ENCODE data around the gene RNU6-1.

DNA sequence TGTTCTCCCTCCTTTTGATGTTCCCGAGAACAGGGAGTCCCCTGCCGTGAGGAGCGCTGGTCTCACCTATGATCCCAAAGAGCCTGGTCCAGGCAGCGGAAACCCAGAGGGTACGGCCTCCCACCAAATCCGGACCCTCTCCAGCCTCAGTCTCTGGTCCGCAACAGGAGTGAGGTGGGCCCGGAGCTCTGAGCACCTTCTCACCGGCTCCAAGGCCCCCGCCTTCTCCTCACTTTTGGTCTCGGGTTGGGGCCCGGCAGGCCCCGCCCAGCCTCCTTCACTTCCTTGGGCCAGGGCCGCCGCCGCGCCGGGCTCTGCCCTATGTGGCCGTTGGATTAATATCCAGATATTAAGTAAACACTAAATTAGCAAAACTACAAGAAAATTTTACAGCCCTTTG, 20.2 kb downstream of the RNU6-1 start:
- TF ChIP-seq CEBPB (IDR thresholded peaks at IDR 0.05) = no peak
- TF ChIP-seq, protein P1, sequence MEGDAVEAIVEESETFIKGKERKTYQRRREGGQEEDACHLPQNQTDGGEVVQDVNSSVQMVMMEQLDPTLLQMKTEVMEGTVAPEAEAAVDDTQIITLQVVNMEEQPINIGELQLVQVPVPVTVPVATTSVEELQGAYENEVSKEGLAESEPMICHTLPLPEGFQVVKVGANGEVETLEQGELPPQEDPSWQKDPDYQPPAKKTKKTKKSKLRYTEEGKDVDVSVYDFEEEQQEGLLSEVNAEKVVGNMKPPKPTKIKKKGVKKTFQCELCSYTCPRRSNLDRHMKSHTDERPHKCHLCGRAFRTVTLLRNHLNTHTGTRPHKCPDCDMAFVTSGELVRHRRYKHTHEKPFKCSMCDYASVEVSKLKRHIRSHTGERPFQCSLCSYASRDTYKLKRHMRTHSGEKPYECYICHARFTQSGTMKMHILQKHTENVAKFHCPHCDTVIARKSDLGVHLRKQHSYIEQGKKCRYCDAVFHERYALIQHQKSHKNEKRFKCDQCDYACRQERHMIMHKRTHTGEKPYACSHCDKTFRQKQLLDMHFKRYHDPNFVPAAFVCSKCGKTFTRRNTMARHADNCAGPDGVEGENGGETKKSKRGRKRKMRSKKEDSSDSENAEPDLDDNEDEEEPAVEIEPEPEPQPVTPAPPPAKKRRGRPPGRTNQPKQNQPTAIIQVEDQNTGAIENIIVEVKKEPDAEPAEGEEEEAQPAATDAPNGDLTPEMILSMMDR (IDR thresholded peaks at IDR 0.05) = no peak
- TF ChIP-seq NFE2L2 (conservative IDR thresholded peaks at IDR 0.05; ENCODE audit: low read length) = no peak
- TF ChIP-seq RFX5 (IDR thresholded peaks at IDR 0.05) = no peak
- no peak for TF ChIP-seq POLR2A (IDR thresholded peaks at IDR 0.05; ENCODE audit: low read length)
- no peak for TF ChIP-seq PHF8 (IDR thresholded peaks at IDR 0.05; ENCODE audit: borderline replicate concordance, low read depth)
- TF ChIP-seq, protein P2, sequence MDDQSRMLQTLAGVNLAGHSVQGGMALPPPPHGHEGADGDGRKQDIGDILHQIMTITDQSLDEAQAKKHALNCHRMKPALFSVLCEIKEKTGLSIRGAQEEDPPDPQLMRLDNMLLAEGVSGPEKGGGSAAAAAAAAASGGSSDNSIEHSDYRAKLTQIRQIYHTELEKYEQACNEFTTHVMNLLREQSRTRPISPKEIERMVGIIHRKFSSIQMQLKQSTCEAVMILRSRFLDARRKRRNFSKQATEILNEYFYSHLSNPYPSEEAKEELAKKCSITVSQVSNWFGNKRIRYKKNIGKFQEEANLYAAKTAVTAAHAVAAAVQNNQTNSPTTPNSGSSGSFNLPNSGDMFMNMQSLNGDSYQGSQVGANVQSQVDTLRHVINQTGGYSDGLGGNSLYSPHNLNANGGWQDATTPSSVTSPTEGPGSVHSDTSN (IDR thresholded peaks at IDR 0.05) = no peak
- TF ChIP-seq, protein P3, sequence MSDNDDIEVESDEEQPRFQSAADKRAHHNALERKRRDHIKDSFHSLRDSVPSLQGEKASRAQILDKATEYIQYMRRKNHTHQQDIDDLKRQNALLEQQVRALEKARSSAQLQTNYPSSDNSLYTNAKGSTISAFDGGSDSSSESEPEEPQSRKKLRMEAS (IDR thresholded peaks at IDR 0.05) = no peak
- TF ChIP-seq SREBF2 (IDR thresholded peaks at IDR 0.05) = no peak
- TF ChIP-seq, protein P4, sequence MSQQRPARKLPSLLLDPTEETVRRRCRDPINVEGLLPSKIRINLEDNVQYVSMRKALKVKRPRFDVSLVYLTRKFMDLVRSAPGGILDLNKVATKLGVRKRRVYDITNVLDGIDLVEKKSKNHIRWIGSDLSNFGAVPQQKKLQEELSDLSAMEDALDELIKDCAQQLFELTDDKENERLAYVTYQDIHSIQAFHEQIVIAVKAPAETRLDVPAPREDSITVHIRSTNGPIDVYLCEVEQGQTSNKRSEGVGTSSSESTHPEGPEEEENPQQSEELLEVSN (IDR thresholded peaks at IDR 0.05; ENCODE audit: borderline replicate concordance, low read depth) = no peak
- TF ChIP-seq ZFP36 (IDR thresholded peaks at IDR 0.05; ENCODE audit: borderline replicate concordance, partially characterized antibody) = no peak
- no peak for TF ChIP-seq KDM5A (IDR thresholded peaks at IDR 0.05)
